ENCODE measurements around the gene SH3PXD2A.

SH3PXD2A gene

GRCh38 chr10:103806395-103807187 is 48.8 kb downstream of the SH3PXD2A start:
- no peak for DNase-seq

- DNase-seq = no peak
These were observed 49.6 kb downstream of the SH3PXD2A start for GRCh38 chr10:103805781-103806180.

DNA sequence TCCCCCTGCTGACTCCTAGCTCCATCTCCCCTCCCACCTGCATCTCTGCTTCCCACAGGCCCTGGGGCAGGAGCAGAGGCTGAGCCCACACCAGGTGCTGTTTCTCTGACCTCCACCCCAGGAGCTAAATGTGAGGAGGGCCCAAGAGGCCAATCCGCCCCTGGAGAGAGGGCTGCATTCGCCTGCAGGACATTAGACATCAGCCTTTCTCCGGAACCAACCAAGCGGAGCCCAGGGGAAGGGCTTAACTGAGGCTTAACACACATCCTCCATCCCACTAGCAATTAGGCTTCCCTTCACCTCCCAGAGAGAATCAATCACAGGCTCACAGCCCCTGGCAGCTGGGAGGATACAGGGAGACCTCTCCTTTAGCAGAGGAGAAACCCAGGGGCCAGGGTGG is 50.5 kb downstream of the SH3PXD2A start:
- peak; percentile 95 for DNase-seq

GRCh38 chr10:103803941-103804340 is 51.4 kb downstream of the SH3PXD2A start:
- peak; percentile 69 for DNase-seq

DNA sequence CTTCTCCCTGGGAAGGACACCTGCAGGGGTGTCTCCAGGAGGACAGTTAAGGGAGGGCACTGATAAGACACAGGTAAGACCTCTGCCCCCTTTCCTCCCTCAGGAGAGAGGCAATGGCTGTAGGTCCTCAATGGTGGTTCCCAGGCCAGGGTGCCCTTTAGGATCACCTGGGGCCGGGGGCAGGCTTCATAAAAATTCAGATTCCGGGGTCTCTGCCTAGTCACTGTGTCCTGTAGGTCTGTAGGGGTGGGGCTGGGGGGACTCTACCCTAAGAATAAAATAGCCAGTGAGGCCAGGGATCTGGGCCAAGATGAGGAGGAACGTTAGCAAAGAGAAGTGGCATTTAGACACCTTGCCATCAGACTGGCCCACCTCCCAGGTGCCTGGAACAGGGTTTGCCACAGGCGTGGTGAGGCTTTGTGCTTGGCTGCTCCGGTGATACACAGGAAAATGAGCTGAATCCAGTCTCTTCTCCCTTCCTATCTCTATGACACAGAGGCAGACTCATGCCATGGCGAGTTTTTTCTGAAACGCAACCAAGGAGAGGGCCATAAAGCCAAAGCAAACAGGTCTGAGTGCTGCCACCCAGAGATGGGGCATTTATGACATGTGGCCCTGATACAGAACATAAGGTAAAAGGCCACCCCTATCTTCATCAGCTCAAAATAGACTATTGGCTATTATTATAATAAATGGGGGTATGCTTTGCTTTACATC is 52.6 kb downstream of the SH3PXD2A start:
- no peak for DNase-seq

DNA sequence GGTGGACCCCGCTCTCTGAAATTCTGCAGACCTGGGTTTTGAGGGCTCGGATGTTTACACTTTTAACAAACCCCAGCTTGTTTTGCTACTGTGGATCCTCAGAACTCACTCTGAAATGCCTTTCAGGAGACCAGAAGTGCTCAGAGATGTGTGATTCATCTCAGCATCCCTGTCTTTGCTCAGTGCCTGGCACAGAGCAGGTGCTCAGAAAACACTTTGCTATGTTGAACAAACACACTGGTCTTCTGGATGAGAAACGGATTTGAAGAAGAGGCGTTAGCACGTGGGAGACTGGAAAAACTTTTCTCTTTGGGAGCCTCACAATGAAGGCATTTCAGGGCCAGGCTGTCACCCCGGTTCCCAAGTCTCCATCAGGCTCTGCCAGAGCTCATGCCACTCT is 53.3 kb downstream of the SH3PXD2A start:
- DNase-seq = no peak

- no peak for DNase-seq
These were observed 54.4 kb downstream of the SH3PXD2A start for GRCh38 chr10:103800789-103801540.

DNA sequence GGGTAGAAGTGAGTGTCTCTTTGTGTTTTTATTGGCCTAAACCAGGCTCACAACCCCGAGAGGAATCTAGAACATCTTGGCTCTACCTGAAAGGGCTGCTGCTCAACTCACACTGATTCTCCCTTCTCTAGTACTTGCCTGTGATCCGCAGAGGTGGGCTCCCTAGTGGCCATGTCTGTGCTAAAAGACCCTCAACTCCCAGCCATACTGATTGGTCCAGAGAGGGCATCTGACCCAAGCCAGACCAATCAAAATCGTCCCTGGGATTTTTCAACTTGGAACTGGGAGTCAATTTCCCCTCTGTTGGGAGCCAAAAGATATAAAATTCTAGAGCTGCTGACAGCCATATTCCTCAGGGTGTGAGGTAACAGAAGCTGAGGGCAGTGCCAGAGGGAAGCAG is 55.3 kb downstream of the SH3PXD2A start:
- DNase-seq = no peak

GRCh38 chr10:103799341-103799740 is 56.0 kb downstream of the SH3PXD2A start:
- DNase-seq = no peak

DNA sequence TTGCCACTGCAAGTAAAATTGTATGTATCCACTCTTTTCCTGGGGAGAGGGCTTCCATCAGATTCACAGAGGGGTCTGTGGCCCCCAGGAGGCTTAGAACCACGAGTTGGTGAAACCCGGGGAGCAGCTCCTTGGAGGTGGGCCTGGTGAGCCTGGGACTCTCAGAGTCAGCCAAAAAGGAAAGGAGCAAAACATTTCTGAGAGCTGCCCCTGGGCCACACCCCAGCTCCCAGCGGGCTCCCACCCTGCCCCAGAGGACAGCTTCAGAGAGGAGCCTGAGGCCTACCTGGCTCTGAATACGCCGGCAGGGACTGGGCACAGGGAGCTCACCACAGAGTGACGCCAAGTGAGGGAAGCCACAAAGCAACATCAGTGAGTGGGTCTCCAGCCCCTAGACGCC is 56.9 kb downstream of the SH3PXD2A start:
- no peak for DNase-seq

DNA sequence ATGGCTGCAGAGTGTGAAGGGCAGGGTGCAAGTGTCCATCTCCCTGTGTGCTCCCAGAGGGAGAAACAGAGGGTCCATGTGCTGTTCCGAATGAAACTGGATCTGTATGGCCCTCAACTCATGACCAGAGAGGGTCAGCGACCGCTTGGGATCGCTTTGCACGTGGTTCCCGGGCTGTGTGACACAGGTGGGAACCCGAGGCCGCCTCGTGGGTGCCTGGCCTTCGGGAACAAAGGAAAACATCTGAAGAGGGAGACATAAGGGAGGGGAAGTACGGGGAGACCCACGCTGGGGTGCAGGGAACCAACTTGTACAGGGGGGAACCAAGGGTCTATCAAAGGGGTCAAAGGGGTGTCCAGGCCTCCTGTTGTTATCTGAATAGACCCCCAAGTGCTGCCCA is 57.5 kb downstream of the SH3PXD2A start:
- DNase-seq = no peak

DNA sequence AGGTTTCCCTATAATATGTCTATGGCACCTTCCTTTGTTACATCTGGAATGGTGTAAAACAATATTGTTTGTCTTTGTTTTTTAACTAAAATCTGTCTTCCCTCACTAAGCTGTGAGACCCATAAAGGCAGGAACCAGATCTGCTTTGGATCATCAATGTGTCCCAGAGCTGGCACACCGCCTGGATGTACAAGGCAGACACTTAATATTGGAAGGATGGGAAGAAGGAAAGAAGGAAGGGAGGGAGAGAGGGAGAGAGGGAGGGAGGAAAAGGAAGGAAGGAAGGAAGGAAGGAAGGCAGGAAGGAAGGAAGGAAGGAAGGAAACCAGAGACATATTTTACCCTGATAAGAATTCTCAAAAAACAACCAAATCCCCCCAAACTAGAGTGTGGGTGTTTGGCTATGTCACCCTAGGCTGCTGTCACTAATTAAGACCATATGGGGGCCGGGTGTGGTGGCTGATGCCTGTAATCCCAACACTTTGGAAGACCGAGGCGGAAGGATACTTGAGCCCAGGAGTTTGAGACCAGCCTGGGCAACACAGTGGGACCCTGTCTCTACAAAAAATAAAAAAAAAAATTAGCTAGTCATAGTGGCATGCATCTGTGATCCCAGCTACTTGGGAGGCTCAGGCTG is 59.6 kb downstream of the SH3PXD2A start:
- no peak for DNase-seq

GRCh38 chr10:103794996-103795395 is 60.4 kb downstream of the SH3PXD2A start:
- no peak for DNase-seq

DNA sequence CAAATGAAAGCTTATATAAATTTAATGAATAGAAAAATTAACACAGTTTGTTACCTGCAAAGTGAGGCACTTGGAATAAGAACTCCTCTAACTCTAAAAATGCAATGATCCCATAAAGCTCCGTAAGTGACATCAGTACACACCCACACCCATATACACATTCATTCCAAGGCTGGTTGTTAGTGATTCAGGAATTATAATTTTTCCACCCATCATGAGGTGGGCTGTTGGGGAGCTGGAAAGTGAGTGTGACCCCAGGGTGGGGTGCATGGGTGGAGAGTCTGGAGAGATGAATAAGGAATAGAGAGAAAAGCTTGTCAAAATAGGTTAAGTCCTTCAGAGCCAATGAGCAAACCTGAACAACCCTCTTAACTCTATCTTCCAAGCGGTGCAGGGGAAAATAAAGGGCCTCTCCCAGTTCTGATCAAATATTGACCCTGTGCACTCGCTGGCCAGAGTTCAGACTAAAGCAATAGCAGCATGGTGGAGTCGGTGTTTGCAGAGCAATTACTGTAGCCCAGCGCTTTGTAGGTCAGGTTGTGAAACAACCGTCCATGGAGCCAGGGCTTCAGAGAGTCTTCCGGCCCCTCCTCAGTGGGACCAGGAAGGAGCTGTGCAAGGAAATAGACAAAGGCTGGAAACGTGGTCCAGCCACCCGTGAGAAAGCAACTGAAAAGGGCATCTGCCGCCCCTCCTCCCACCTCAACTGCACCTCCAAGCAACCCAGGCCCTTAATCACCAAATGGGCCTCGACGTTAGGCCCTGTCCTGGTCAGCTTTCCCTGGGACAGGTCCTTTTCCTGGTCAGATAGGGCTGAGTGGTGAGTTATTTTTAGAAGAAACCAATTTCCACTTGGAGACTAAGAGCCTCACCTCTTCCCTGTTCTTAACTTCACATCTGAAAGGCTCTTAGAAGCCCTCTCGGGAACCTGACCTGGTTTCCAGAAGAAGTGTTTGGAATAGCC is 61.2 kb downstream of the SH3PXD2A start:
- no peak for DNase-seq

DNA sequence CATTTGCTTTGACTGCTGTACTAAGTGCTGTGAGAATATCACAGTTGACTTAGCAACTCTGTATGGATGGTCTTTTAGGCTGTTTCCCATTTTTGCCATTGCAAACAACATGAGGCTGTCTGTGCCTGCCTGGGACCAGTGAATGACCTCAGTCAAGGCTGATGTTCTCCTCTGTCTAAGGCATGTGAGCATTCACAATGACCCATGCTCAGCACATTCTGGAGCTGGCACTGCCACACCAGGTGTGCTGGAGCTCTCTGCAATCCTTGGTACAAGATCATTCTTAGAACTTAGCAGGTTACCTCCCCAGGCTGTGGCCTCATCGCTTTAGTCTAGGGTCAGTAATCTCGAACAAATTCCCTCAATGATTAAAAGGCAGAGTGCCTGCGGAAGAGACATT is 61.9 kb downstream of the SH3PXD2A start:
- DNase-seq = no peak

GRCh38 chr10:103792547-103792946 is 62.8 kb downstream of the SH3PXD2A start:
- DNase-seq = no peak

DNA sequence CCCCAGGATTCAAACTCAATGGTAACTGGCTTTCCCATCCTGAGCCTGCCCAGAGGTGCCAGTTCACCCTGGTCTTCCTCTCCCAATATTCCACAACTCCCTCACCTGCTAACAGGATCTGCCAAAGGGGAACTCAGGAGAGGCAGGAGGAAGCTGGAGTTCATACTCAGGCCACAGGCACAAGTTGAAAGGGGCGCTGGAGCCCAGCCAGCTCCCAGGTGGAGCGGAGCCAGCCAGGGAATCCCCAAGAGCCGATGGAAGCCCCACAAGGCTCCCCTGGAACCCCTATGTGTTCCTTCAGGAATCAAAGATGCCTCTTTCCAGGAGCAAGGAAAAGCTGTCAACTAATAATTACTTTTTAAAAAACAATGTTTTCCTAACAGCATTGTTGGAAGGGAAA is 63.5 kb downstream of the SH3PXD2A start:
- DNase-seq = no peak

GRCh38 chr10:103791291-103791690 is 64.1 kb downstream of the SH3PXD2A start:
- DNase-seq = no peak

- no peak for DNase-seq
These were observed 64.8 kb downstream of the SH3PXD2A start for GRCh38 chr10:103790580-103790979.

DNA sequence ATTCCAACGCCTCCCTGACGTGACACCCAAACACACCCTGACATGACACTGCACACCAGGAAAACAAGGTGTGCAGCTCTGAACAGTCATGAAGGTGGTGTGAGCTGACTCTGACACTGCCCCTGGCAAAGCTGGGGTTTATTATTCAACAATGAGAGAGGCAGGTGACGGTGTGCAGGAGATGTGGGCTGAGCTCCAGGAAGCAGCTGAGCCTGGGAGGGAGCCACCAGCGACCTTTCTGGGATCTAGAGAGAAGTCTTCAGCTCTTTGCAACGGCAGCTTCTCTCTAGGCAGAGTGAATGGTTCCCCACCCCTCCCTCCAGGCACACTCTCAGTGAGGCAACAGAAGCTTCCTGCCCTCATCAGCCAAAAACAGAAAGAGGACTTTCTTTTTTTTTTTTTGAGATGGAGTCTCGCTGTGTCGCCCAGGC is 65.6 kb downstream of the SH3PXD2A start:
- DNase-seq = no peak

DNA sequence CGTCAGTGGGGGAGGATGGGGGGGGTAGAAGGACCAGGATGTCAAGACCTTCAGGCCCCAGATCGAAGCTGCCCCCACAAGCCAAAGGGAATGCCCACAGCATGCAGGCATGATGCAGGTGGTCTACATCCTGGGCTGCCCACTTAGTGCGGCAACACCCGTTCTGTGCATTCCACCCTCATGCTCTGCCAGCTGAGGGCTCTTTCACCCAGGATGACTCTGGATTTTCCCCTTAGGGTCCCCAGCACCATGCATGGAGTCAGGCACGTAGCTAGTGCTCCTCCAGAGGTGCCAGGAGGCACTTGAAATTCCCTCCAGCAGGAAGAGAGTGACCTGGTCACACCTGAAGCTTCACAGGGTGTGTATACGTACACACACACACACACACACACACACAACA is 66.2 kb downstream of the SH3PXD2A start:
- no peak for DNase-seq

DNA sequence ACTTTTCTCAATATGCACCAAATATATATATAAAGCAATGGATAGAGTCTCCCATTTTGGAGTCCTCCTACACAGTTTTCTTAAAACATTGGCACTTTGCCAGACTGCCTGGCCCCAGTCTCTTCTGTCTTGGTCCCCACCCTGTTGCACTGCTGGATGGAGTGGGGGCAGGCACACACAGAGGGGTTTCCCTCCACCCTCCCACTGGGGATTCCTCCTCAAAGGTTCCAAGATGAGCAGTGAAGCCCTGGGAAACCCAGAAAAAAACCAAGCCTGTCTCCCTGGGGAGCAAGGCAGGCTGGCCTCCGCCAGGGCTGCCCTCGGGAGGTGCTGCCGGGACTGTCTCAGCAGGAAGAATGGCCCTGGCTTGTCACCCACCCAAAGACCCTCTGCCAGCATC is 68.0 kb downstream of the SH3PXD2A start:
- DNase-seq = no peak

Data from NCI-H82 (cell line).